ENCODE results near the gene UFC1. TPM values are rescaled to one million over a fixed set of nuclear protein-coding genes. Genes with fewer than 3 reads are reported as not detected.

Gene UFC1
- total RNA-seq: 100 to 1,000 TPM in 1 of 4 donors, 10 to 100 TPM in 3; 42.0 to 100 (median 82.5) TPM

GRCh38 chr1:161153682-161154337 is at the start of gene UFC1:
Gene UFC1, plus strand, starts transcription at chr1:161153978. Its CDS starts 20 bp downstream, at chr1:161153998.
- TF ChIP-seq CTCF (IDR thresholded peaks at IDR 0.05): no peak
- TF ChIP-seq POLR2A (IDR thresholded peaks at IDR 0.05): no peak
- 1% methylated on average over 33 of the region's 33 CpGs for WGBS, 2 donors
- intact Hi-C loops (cut with DNase I; ENCODE audit: low total_unique reads): no loop called here
- peak; percentile 83 to 95 for DNase-seq (ENCODE audit: low spot score in 2 of 2)
- peak within 1 kb of the TSS; percentile 61 for H3K4me3 ChIP-seq (ENCODE audit: low read depth, poor library complexity, severe bottlenecking)

- no peak for DNase-seq (ENCODE audit: low spot score in 2 of 2)
- no peak overlapping the region for H3K4me3 ChIP-seq (ENCODE audit: low read depth, poor library complexity, severe bottlenecking)
- intact Hi-C loops (cut with DNase I; ENCODE audit: low total_unique reads): no loop called here
- TF ChIP-seq CTCF (IDR thresholded peaks at IDR 0.05) (no peak), POLR2A (IDR thresholded peaks at IDR 0.05) (no peak)
- 96 to 100% methylated on average over 1 of the region's 1 CpG for WGBS, 2 donors
These were observed 47.3 kb upstream of the UFC1 start for GRCh38 chr1:161106431-161106830.

- no peak for TF ChIP-seq POLR2A (IDR thresholded peaks at IDR 0.05)
- no peak for TF ChIP-seq CTCF (IDR thresholded peaks at IDR 0.05)
- WGBS, 2 donors: 96 to 100% methylated on average over 3 of the region's 3 CpGs
- DNase-seq (ENCODE audit: low spot score in 2 of 2): no peak
- intact Hi-C loops (cut with DNase I; ENCODE audit: low total_unique reads): no loop called here
- H3K4me3 ChIP-seq (ENCODE audit: low read depth, poor library complexity, severe bottlenecking): no peak overlapping the region
These were observed 42.7 kb upstream of the UFC1 start for GRCh38 chr1:161111117-161111516.

- intact Hi-C loops (cut with DNase I; ENCODE audit: low total_unique reads): no loop called here
- TF ChIP-seq CTCF (IDR thresholded peaks at IDR 0.05) (no peak), POLR2A (IDR thresholded peaks at IDR 0.05) (no peak)
- DNase-seq (ENCODE audit: low spot score in 2 of 2): no peak
- 76 to 91% methylated on average over 2 of the region's 2 CpGs for WGBS, 2 donors
- H3K4me3 ChIP-seq (ENCODE audit: low read depth, poor library complexity, severe bottlenecking): no peak overlapping the region
These were observed 42.3 kb upstream of the UFC1 start for GRCh38 chr1:161111527-161111926.

- whole genome bisulfite sequencing, 2 donors: 80 to 91% methylated on average over 1 of the region's 1 CpG
- DNase-seq (ENCODE audit: low spot score in 2 of 2): no peak
- TF ChIP-seq CTCF (IDR thresholded peaks at IDR 0.05): no peak
- no peak for TF ChIP-seq POLR2A (IDR thresholded peaks at IDR 0.05)
- H3K4me3 ChIP-seq (ENCODE audit: low read depth, poor library complexity, severe bottlenecking): no peak overlapping the region
- intact Hi-C loops (cut with DNase I; ENCODE audit: low total_unique reads): no loop called here
These were observed 39.9 kb upstream of the UFC1 start for GRCh38 chr1:161113915-161114314.

- intact Hi-C loops (cut with DNase I; ENCODE audit: low total_unique reads): no loop called here
- TF ChIP-seq CTCF (IDR thresholded peaks at IDR 0.05): no peak
- TF ChIP-seq POLR2A (IDR thresholded peaks at IDR 0.05): no peak
- WGBS, 2 donors: 81 to 85% methylated on average over 2 of the region's 2 CpGs
These were observed 39.2 kb upstream of the UFC1 start for GRCh38 chr1:161114556-161114955.

More at GRCh38 chr1:161114556-161114955, 39.2 kb upstream of the UFC1 start:
- no peak for DNase-seq (ENCODE audit: low spot score in 2 of 2)
- no peak overlapping the region for H3K4me3 ChIP-seq (ENCODE audit: low read depth, poor library complexity, severe bottlenecking)
